IMR-90 (cell line): ENCODE measurements around the gene DHRS3. TPM values are rescaled to one million over a fixed set of nuclear protein-coding genes. Genes with fewer than 3 reads are reported as not detected.
A peak's percentile ranks its signal among the peaks of the same experiment; 100 is the strongest.

Experiments
- ATAC-seq: fragments of 200-7000 bp; cut with Tn5 transposase; 2 replicates; pipeline ENCODE4 v1.9.1; 2020; ENCODE audit warnings: low read depth, mild to moderate bottlenecking, moderate library complexity
- BruUV-seq: library from RNA; stranded (reverse); fragments of 400-500 nt; replicated peaks from 2 replicates; lab custom pipeline; 2021; lab: Mats Ljungman, UMichigan
- CTCF ChIA-PET: fragments of 300-600 bp; formaldehyde crosslinking; extraction: SDS; loops from one replicate; lab custom pipeline; 2021; ENCODE audit warnings: antibody characterized with exemption; lab: Yijun Ruan, JAX
- POLR2A ChIA-PET: fragments of 300-600 bp; sonication (Branson Sonifier 250); formaldehyde crosslinking; loops from one replicate; lab custom pipeline; 2022; ENCODE audit warnings: antibody characterized with exemption; ENCODE audit not compliant: unreplicated experiment; lab: Charles Lee
- DNase-seq: peaks from one replicate; pipeline ENCODE4 v3.0.0; 2013
- H2AFZ ChIP-seq: replicated peaks from 2 replicates; pipeline ENCODE3; 2013; ENCODE audit warnings: low read length, mild to moderate bottlenecking; ENCODE audit not compliant: poor library complexity
- H2AK5ac ChIP-seq: 2 replicates; pipeline ENCODE4 v1.6.1; 2013; ENCODE audit warnings: low read depth, low read length, inconsistent platforms
- H2AK9ac ChIP-seq: replicated peaks from 2 replicates; pipeline ENCODE3; 2013; ENCODE audit warnings: mild to moderate bottlenecking, low read depth, low read length, moderate library complexity; ENCODE audit not compliant: poor library complexity
- H2BK120ac ChIP-seq: 2 replicates; pipeline ENCODE4 v1.6.1; 2013; ENCODE audit warnings: low read depth, low read length, inconsistent platforms
- H2BK15ac ChIP-seq: 3 replicates; pipeline ENCODE4 v1.6.1; 2013; ENCODE audit warnings: low read depth, low read length, inconsistent platforms
- H2BK20ac ChIP-seq: 2 replicates; pipeline ENCODE4 v1.6.1; 2013; ENCODE audit warnings: low read depth, mild to moderate bottlenecking, inconsistent platforms, low read length, moderate library complexity
- H2BK5ac ChIP-seq: 2 replicates; pipeline ENCODE4 v1.6.1; 2013; ENCODE audit warnings: mild to moderate bottlenecking, low read depth, low read length, inconsistent platforms; ENCODE audit not compliant: poor library complexity, severe bottlenecking
- H3K14ac ChIP-seq: replicated peaks from 2 replicates; pipeline ENCODE4 v1.6.1; 2013; ENCODE audit warnings: low read depth, low read length, inconsistent platforms
- H3K18ac ChIP-seq: 2 replicates; pipeline ENCODE4 v1.6.1; 2013; ENCODE audit warnings: low read depth, low read length, control low read depth
- H3K23ac ChIP-seq: 2 replicates; pipeline ENCODE4 v1.6.1; 2013; ENCODE audit warnings: low read depth, low read length, inconsistent platforms
- H3K27ac ChIP-seq: 2 replicates; pipeline ENCODE4 v1.5.1; 2013; ENCODE audit warnings: mild to moderate bottlenecking, control low read depth, low read length; ENCODE audit not compliant: insufficient read depth
- H3K27me3 ChIP-seq: 2 replicates; pipeline ENCODE4 v1.6.1; 2013; ENCODE audit warnings: low read length; ENCODE audit not compliant: control insufficient read depth, insufficient read depth
- H3K36me3 ChIP-seq: 2 replicates; pipeline ENCODE4 v1.6.1; 2013; ENCODE audit warnings: low read length, mixed read lengths; ENCODE audit not compliant: control insufficient read depth, insufficient read depth
- H3K4ac ChIP-seq: 2 replicates; pipeline ENCODE4 v1.6.1; 2013; ENCODE audit warnings: low read depth, low read length, inconsistent platforms
- H3K4me1 ChIP-seq: 2 replicates; pipeline ENCODE4 v1.6.1; 2013; ENCODE audit warnings: low read length, mixed read lengths; ENCODE audit not compliant: control insufficient read depth, insufficient read depth
- H3K4me2 ChIP-seq: 2 replicates; pipeline ENCODE4 v1.6.1; 2013; ENCODE audit warnings: low read depth, mild to moderate bottlenecking, control low read depth, low read length, moderate library complexity
- H3K4me3 ChIP-seq: 2 replicates; pipeline ENCODE4 v1.5.1; 2013; ENCODE audit warnings: low read depth, mild to moderate bottlenecking, control low read depth, low read length, moderate library complexity; ENCODE audit not compliant: insufficient read depth
- H3K56ac ChIP-seq: 2 replicates; pipeline ENCODE4 v1.6.1; 2013; ENCODE audit warnings: low read length, inconsistent platforms; ENCODE audit not compliant: insufficient read depth; ENCODE audit errors: extremely low read depth
- H3K79me1 ChIP-seq, 2 experiments: 2 replicates each; pipeline ENCODE4 v1.6.1; 2013; ENCODE audit warnings: low read length in 2 of 2, inconsistent platforms in 1 of 2, low read depth in 1 of 2
- H3K9ac ChIP-seq: 2 replicates; pipeline ENCODE4 v1.6.1; 2013; ENCODE audit warnings: low read depth, low read length, control low read depth
- H3K9me1 ChIP-seq: 2 replicates; pipeline ENCODE4 v1.6.1; 2013; ENCODE audit warnings: low read length, inconsistent platforms; ENCODE audit not compliant: insufficient read depth
- H3K9me3 ChIP-seq: 2 replicates; pipeline ENCODE4 v1.6.1; 2013; ENCODE audit warnings: low read length; ENCODE audit not compliant: control insufficient read depth, insufficient read depth
- H4K20me1 ChIP-seq: 2 replicates; pipeline ENCODE4 v1.6.1; 2013; ENCODE audit warnings: low read length, inconsistent platforms; ENCODE audit not compliant: insufficient read depth
- H4K5ac ChIP-seq: 2 replicates; pipeline ENCODE4 v1.6.1; 2013; ENCODE audit warnings: mild to moderate bottlenecking, low read depth, low read length, control low read depth
- H4K8ac ChIP-seq, 2 experiments: 2 replicates each; pipeline ENCODE4 v1.6.1; 2013; ENCODE audit warnings: low read depth in 2 of 2, low read length in 2 of 2, control low read depth in 1 of 2, inconsistent platforms in 1 of 2
- H4K91ac ChIP-seq: 2 replicates; pipeline ENCODE4 v1.6.1; 2013; ENCODE audit warnings: low read depth, low read length, inconsistent platforms; ENCODE audit not compliant: insufficient read depth
- BHLHE40 ChIP-seq: fragments of 150-350 bp; IDR thresholded peaks from 2 replicates; pipeline ENCODE4 v1.6.1; 2016; ENCODE audit warnings: mild to moderate bottlenecking, low read depth, low read length
- CHD1 ChIP-seq: IDR thresholded peaks from 2 replicates; pipeline ENCODE4 v1.6.1; 2012; ENCODE audit warnings: low read depth, low read length, improper control_type of control experiment
- MAFK ChIP-seq: IDR thresholded peaks from 2 replicates; pipeline ENCODE4 v1.6.1; 2012; ENCODE audit warnings: low read depth, low read length, improper control_type of control experiment
- MAZ ChIP-seq: IDR thresholded peaks from 2 replicates; pipeline ENCODE4 v1.6.1; 2012; ENCODE audit warnings: low read depth, mild to moderate bottlenecking, low read length, improper control_type of control experiment, moderate library complexity, borderline replicate concordance
- MXI1 ChIP-seq: IDR thresholded peaks from 2 replicates; pipeline ENCODE4 v1.6.1; 2012; ENCODE audit warnings: low read depth, mild to moderate bottlenecking, low read length, moderate library complexity, borderline replicate concordance
- NFE2L2 ChIP-seq: fragments of 150-350 bp; IDR thresholded peaks from 2 replicates; pipeline ENCODE4 v1.6.1; 2016; ENCODE audit warnings: low read depth, mild to moderate bottlenecking, low read length
- POLR2A ChIP-seq: IDR thresholded peaks from 2 replicates; pipeline ENCODE4 v1.6.1; 2012; ENCODE audit warnings: mild to moderate bottlenecking, low read depth, low read length
- RAD21 ChIP-seq: IDR thresholded peaks from 2 replicates; pipeline ENCODE4 v1.6.1; 2012; ENCODE audit warnings: low read length, improper control_type of control experiment
- RCOR1 ChIP-seq: IDR thresholded peaks from 2 replicates; pipeline ENCODE4 v1.6.1; 2012; ENCODE audit warnings: mild to moderate bottlenecking, low read length, improper control_type of control experiment; ENCODE audit not compliant: insufficient replicate concordance
- RFX5 ChIP-seq: IDR thresholded peaks from 2 replicates; pipeline ENCODE4 v1.8.0; 2012; ENCODE audit warnings: low read depth, mild to moderate bottlenecking, low read length, moderate library complexity
- SMC3 ChIP-seq: fragments of 150-350 bp; IDR thresholded peaks from 2 replicates; pipeline ENCODE4 v1.6.1; 2016; ENCODE audit warnings: low read depth, mild to moderate bottlenecking, antibody characterized with exemption, low read length, moderate library complexity
- WGBS, 2 experiments: methylation state at CpG; one replicate each; pipeline versions ENCODE4 v1.1.5 to v1.1.7; 2013; ENCODE audit warnings: missing lambda C conversion rate in 2 of 2; ENCODE audit not compliant: insufficient read length in 1 of 2; ENCODE audit errors: extremely low coverage in 2 of 2; 5-methylcytosine and 5-hydroxymethylcytosine counted together
- dilution Hi-C: fragments of 300-500 bp; cut with HindIII; formaldehyde crosslinking; loops from one replicate; pipeline ENCODE4 v1.14.3; 2018; ENCODE audit warnings: low sequenced_read_pairs; ENCODE audit not compliant: unreplicated experiment
- in situ Hi-C: fragments of 300-500 bp; cut with MboI; formaldehyde crosslinking; loops from 3 replicates; pipeline ENCODE4 v1.14.3; 2019; ENCODE audit warnings: low sequenced_read_pairs, inconsistent platforms, mixed read lengths
- intact Hi-C: fragments of 100-400 bp; cut with micrococcal nuclease; formaldehyde crosslinking; loops from 2 replicates; pipeline ENCODE4 v1.10.0; 2022
- polyA plus RNA-seq, 3 experiments: library from polyadenylated mRNA; depleted of rRNA; stranded (reverse); fragments of >200 nt; gene quantifications; 2 replicates each; pipeline ENCODE4 v1.2.3, GENCODE V29; 2012; ENCODE audit warnings: low replicate concordance in 1 of 3
- total RNA-seq: library from RNA; depleted of rRNA; stranded (reverse); fragments of >200 nt; gene quantifications from 2 replicates; pipeline ENCODE4 v1.2.3, GENCODE V29; 2012
- TF ChIP-seq, protein P1 (sequence below): fragments of 150-350 bp; IDR thresholded peaks from 2 replicates; pipeline ENCODE4 v1.6.1; 2016; ENCODE audit warnings: low read depth, mild to moderate bottlenecking, low read length, moderate library complexity, borderline replicate concordance
- TF ChIP-seq, protein P2 (sequence below): conservative IDR thresholded peaks from 2 replicates; pipeline ENCODE4 v1.5.1; 2012; ENCODE audit warnings: mild to moderate bottlenecking, low read depth, low read length, improper control_type of control experiment
- TF ChIP-seq, protein P3 (sequence below): fragments of 150-350 bp; IDR thresholded peaks from 2 replicates; pipeline ENCODE4 v1.6.1; 2017; ENCODE audit warnings: mild to moderate bottlenecking, antibody characterized with exemption, low read length, low read depth

Gene DHRS3
- total and polyA plus RNA-seq, 2 of the 4 experiments (the other 2 are of a cell fraction), result 11.2 to 14.5 TPM

DNA sequence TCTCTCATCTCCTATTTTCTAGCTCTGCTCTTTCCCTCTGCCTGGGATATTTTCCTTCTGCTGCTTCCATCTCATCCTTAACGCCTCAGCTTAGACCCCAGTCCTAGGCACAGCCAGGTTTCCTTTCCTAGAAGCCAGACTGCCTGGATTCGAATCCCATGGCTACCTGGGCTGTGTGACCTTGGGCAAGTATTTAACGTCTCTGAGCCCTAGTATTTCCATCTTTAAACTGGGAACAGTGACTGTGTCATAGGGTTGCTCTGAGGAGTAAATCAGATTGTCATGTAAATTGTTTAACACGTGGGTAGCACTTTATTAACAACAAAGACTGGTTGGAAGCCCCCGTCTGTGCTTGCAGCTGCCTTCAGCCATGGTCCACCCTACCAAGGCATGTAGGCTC, 18.4 kb downstream of the DHRS3 start:
- Histone ChIP-seq H2BK5ac (no peak overlapping the region), H2AK5ac (peak overlapping the region; percentile 80), H3K4me2 (no peak overlapping the region), H3K9ac (no peak overlapping the region), H3K4me1 (peaks cover 42% of the 10 kb centered on the region), H3K14ac (no peak overlapping the region), H3K36me3 (no peaks in the 10 kb centered on the region), H2AFZ (no peak overlapping the region), H4K8ac (no peak overlapping the region), H3K9me3 (no peaks in the 10 kb centered on the region), H3K56ac (no peak overlapping the region), H3K79me1 (peaks cover 11 to 29% of the 10 kb centered on the region in 2 experiments; a peak in 3 of 4 replicates), H4K91ac (no peak overlapping the region), H2BK20ac (no peak overlapping the region), H3K9me1 (peaks cover 15% of the 10 kb centered on the region), H3K4me3 (no peak overlapping the region), H3K27ac (no peak overlapping the region), H2AK9ac (no peak overlapping the region), H3K18ac (no peak overlapping the region), H2BK15ac (0 out of 3 replicates have a peak overlapping the region, but pooled peaks have one; percentile 17), H3K27me3 (no peaks in the 10 kb centered on the region), H2BK120ac (no peak overlapping the region), H4K20me1 (peaks cover 9% of the 10 kb centered on the region), H3K4ac (peak overlapping the region; percentile 24; the same call in 1 of the 2 replicates), H3K23ac (no peak overlapping the region), H4K5ac (no peak overlapping the region)
- BruUV-seq, result no TSS peak
- intact Hi-C loops (no loop called here), dilution Hi-C loops (no loop called here), in situ Hi-C loops (loop anchor here (25.0 kb wide), 1 partner anchor 187 kb away; no protein-coding TSS in a partner anchor)
- no CpG with 5 or more reads among the region's 5 CpGs for WGBS, 2 experiments
- TF ChIP-seq NFE2L2, result no peak
- TF ChIP-seq SMC3, result no peak
- no peak for TF ChIP-seq CHD1
- TF ChIP-seq, protein P1, sequence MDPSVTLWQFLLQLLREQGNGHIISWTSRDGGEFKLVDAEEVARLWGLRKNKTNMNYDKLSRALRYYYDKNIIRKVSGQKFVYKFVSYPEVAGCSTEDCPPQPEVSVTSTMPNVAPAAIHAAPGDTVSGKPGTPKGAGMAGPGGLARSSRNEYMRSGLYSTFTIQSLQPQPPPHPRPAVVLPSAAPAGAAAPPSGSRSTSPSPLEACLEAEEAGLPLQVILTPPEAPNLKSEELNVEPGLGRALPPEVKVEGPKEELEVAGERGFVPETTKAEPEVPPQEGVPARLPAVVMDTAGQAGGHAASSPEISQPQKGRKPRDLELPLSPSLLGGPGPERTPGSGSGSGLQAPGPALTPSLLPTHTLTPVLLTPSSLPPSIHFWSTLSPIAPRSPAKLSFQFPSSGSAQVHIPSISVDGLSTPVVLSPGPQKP, result no peak
- TF ChIP-seq, protein P2, sequence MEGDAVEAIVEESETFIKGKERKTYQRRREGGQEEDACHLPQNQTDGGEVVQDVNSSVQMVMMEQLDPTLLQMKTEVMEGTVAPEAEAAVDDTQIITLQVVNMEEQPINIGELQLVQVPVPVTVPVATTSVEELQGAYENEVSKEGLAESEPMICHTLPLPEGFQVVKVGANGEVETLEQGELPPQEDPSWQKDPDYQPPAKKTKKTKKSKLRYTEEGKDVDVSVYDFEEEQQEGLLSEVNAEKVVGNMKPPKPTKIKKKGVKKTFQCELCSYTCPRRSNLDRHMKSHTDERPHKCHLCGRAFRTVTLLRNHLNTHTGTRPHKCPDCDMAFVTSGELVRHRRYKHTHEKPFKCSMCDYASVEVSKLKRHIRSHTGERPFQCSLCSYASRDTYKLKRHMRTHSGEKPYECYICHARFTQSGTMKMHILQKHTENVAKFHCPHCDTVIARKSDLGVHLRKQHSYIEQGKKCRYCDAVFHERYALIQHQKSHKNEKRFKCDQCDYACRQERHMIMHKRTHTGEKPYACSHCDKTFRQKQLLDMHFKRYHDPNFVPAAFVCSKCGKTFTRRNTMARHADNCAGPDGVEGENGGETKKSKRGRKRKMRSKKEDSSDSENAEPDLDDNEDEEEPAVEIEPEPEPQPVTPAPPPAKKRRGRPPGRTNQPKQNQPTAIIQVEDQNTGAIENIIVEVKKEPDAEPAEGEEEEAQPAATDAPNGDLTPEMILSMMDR, result no peak
- TF ChIP-seq RFX5, result no peak
- TF ChIP-seq MAZ, result no peak
- no peak for TF ChIP-seq MXI1
- no peak for TF ChIP-seq RAD21
- no peak for TF ChIP-seq BHLHE40
- no peak for TF ChIP-seq MAFK
- TF ChIP-seq, protein P3, sequence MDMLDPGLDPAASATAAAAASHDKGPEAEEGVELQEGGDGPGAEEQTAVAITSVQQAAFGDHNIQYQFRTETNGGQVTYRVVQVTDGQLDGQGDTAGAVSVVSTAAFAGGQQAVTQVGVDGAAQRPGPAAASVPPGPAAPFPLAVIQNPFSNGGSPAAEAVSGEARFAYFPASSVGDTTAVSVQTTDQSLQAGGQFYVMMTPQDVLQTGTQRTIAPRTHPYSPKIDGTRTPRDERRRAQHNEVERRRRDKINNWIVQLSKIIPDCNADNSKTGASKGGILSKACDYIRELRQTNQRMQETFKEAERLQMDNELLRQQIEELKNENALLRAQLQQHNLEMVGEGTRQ, result no peak
- TF ChIP-seq POLR2A, result no peak
- no peak for TF ChIP-seq RCOR1
- POLR2A ChIA-PET, result no interaction called here
- ATAC-seq (no peak), DNase-seq (no peak)
- CTCF ChIA-PET, result no interaction called here
